Measurements from ENCODE around the gene ZSCAN20. TPM values are rescaled to one million over a fixed set of nuclear protein-coding genes. Genes with fewer than 3 reads are reported as not detected.

The ZSCAN20 gene
- total RNA-seq, 1 donor from 2014 or later, result 14.8 TPM

DNA sequence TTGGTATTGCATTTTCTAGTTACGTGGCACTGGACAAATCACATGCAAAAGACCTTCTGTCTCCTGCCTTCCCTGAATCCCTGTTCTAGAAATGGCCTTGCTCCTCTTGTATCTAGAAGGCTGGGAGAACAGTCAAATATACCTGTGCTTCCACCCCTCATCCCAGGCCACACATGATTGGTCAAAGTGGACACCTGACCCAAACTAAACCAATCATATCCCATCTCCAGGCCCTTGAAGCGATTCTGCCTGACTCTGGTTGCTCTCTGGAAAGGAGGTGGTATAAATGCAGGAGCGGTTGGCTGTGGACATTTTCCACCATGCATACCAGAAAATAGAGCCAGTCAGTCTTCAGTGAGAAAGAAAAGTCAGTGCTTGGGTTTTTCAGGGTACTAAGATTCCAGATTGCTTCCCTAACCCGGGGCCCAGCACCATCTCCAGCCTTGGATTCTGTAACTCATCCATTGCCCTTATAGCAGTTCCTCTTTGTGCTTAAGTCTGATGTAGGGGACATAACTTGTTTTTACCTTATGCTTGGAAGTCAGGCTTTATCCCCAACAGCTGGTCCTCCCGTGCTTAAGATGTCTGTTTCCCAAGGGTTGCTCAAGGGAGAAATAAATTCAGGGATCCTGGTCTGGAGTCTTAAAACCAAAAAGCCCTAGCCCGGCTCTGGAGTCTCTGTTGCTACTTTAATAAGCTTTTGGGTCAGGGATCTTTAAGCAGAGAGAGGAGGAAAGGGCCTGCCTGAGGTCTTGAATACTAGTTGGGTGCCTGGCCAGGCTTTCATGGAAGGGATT lies 33.9 kb upstream of the ZSCAN20 start:
- peaks cover 61% of the 10 kb centered on the region for H3K4me1 Mint-ChIP-seq
- DNase-seq (ENCODE audit: low spot score), result no peak
- no peaks in the 10 kb centered on the region for H3F3A ChIP-seq (ENCODE audit: low read depth)
- no peak overlapping the region for H3K9ac ChIP-seq
- H3K27me3 ChIP-seq, result no peaks in the 10 kb centered on the region
- no peaks in the 10 kb centered on the region for H3K36me3 Mint-ChIP-seq
- H3K27ac Mint-ChIP-seq, result no peak overlapping the region
- H4K20me1 ChIP-seq (ENCODE audit: low read depth), result no peaks in the 10 kb centered on the region
- no peaks in the 10 kb centered on the region for H3K9me3 Mint-ChIP-seq
- no peaks in the 10 kb centered on the region for H3K79me2 ChIP-seq (ENCODE audit: low read depth)
- H2AFZ ChIP-seq (replicated peaks), result peak overlapping the region; percentile 13
- H3K4me3 Mint-ChIP-seq, result no peak overlapping the region
- TF ChIP-seq, protein P1, sequence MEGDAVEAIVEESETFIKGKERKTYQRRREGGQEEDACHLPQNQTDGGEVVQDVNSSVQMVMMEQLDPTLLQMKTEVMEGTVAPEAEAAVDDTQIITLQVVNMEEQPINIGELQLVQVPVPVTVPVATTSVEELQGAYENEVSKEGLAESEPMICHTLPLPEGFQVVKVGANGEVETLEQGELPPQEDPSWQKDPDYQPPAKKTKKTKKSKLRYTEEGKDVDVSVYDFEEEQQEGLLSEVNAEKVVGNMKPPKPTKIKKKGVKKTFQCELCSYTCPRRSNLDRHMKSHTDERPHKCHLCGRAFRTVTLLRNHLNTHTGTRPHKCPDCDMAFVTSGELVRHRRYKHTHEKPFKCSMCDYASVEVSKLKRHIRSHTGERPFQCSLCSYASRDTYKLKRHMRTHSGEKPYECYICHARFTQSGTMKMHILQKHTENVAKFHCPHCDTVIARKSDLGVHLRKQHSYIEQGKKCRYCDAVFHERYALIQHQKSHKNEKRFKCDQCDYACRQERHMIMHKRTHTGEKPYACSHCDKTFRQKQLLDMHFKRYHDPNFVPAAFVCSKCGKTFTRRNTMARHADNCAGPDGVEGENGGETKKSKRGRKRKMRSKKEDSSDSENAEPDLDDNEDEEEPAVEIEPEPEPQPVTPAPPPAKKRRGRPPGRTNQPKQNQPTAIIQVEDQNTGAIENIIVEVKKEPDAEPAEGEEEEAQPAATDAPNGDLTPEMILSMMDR (IDR thresholded peaks at IDR 0.05), result no peak
- TF ChIP-seq EZH2phosphoT487 (IDR thresholded peaks at IDR 0.05), result no peak
- TF ChIP-seq EZH2 (IDR thresholded peaks at IDR 0.05), result no peak
- H3K4me1 ChIP-seq, result peaks cover 1% of the 10 kb centered on the region
- H3K4me2 ChIP-seq, result no peak overlapping the region
- no peak overlapping the region for H3K27ac ChIP-seq
- H3K27me3 Mint-ChIP-seq (ENCODE audit: insufficient read depth, low read depth), result no peaks in the 10 kb centered on the region
- no peaks in the 10 kb centered on the region for H3K36me3 ChIP-seq
- no peak overlapping the region for H3K4me3 ChIP-seq
- H3K9me3 ChIP-seq (ENCODE audit: low read depth), result no peaks in the 10 kb centered on the region

DNA sequence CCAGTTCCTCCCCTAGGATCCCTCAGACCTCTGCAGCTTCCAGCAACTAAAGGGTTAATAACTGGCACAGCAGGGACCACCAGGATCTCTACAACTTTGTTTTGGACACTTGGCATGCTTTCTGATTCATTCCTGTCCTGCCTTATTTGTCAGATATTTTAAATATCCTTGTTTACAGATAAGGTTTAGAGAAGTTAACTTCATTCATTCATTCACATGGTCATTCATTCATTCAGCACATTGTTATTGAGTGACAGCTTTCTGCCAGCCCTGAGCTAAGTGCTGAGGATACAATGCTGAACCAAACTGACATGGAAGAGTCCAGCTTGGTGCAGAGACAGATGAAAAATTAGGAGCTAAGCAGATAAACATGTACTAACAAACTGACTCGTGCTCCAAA lies 32.8 kb upstream of the ZSCAN20 start:
- no peaks in the 10 kb centered on the region for H3K79me2 ChIP-seq (ENCODE audit: low read depth)
- peaks cover 55% of the 10 kb centered on the region for H3K4me1 Mint-ChIP-seq

DNA sequence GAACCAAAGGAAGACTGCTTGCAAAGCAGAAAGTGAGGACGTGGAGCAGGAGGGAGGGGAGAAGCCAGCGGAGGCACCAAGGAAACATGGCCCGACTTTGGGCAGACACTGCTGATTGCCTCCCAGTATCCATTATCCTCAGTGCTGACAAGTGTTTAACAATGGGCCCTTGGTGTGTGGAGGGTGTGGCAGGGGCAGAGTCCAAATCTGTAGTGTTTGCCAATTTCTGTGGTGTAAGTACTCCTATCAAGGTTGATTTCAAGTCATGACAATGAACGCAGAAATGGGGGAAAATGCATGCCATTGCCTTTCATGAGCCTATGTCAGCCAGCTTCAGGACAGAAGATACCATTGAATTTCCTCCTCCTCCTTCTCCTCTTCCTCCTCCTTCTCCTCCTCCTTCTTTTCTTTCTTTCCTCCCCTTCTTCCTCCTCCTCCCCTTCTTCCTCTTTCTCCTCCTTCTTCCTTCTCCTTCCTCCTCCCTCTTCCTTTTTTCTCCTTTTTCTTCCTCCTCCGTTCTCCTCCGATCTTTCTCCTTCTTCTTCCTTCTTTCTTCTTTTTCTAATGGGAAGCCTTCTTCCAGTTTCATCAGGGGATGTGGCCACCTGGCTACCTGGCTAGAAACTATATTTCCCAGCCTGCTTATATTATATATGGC lies 31.2 kb upstream of the ZSCAN20 start:
- TF ChIP-seq EZH2 (IDR thresholded peaks at IDR 0.05) (no peak), EZH2phosphoT487 (IDR thresholded peaks at IDR 0.05) (no peak)
- TF ChIP-seq, protein P1 (IDR thresholded peaks at IDR 0.05), result no peak
- no peaks in the 10 kb centered on the region for H3K36me3 Mint-ChIP-seq
- Histone ChIP-seq H3K79me2 (ENCODE audit: low read depth) (no peaks in the 10 kb centered on the region), H3F3A (ENCODE audit: low read depth) (no peaks in the 10 kb centered on the region), H3K4me2 (no peak overlapping the region), H3K4me1 (peaks cover 7% of the 10 kb centered on the region), H3K27ac (no peak overlapping the region), H4K20me1 (ENCODE audit: low read depth) (no peaks in the 10 kb centered on the region), H3K36me3 (no peaks in the 10 kb centered on the region), H3K9ac (no peak overlapping the region), H3K9me3 (ENCODE audit: low read depth) (no peaks in the 10 kb centered on the region), H3K4me3 (no peak overlapping the region), H2AFZ (replicated peaks) (no peak overlapping the region), H3K27me3 (no peaks in the 10 kb centered on the region)
- H3K9me3 Mint-ChIP-seq, result peaks cover 2% of the 10 kb centered on the region
- no peak overlapping the region for H3K4me3 Mint-ChIP-seq
- H3K27ac Mint-ChIP-seq, result no peak overlapping the region
- DNase-seq (ENCODE audit: low spot score), result no peak
- H3K4me1 Mint-ChIP-seq, result peaks cover 44% of the 10 kb centered on the region
- H3K27me3 Mint-ChIP-seq (ENCODE audit: insufficient read depth, low read depth), result peaks cover 5% of the 10 kb centered on the region

More for the DNA sequence above, 32.8 kb upstream of the ZSCAN20 start:
- H3K27ac ChIP-seq, result no peak overlapping the region
- H3K9ac ChIP-seq, result no peak overlapping the region
- peak; percentile 23 for DNase-seq (ENCODE audit: low spot score)
- no peaks in the 10 kb centered on the region for H3K36me3 Mint-ChIP-seq
- peaks cover 7% of the 10 kb centered on the region for H3K4me1 ChIP-seq
- no peak overlapping the region for H2AFZ ChIP-seq (replicated peaks)
- no peak overlapping the region for H3K4me3 ChIP-seq
- no peaks in the 10 kb centered on the region for H4K20me1 ChIP-seq (ENCODE audit: low read depth)
- no peak overlapping the region for H3K27ac Mint-ChIP-seq
- no peaks in the 10 kb centered on the region for H3K36me3 ChIP-seq
- H3K27me3 ChIP-seq, result no peaks in the 10 kb centered on the region
- H3K9me3 Mint-ChIP-seq, result no peaks in the 10 kb centered on the region
- no peaks in the 10 kb centered on the region for H3K9me3 ChIP-seq (ENCODE audit: low read depth)
- no peaks in the 10 kb centered on the region for H3K27me3 Mint-ChIP-seq (ENCODE audit: insufficient read depth, low read depth)
- no peaks in the 10 kb centered on the region for H3F3A ChIP-seq (ENCODE audit: low read depth)
- TF ChIP-seq EZH2 (IDR thresholded peaks at IDR 0.05) (no peak), EZH2phosphoT487 (IDR thresholded peaks at IDR 0.05) (no peak)
- TF ChIP-seq, protein P1 (IDR thresholded peaks at IDR 0.05), result no peak
- H3K4me2 ChIP-seq, result no peak overlapping the region
- no peak overlapping the region for H3K4me3 Mint-ChIP-seq
